GM12872 (cell line): ENCODE data around the gene SPEF2.

Experiments used
- TF ChIP-seq, protein P1 (sequence below): IDR thresholded peaks from 3 replicates; pipeline ENCODE4 v1.5.1; 2011; ENCODE audit warnings: low read depth, mild to moderate bottlenecking, low read length, moderate library complexity; ENCODE audit not compliant: insufficient read depth

SPEF2 gene

DNA sequence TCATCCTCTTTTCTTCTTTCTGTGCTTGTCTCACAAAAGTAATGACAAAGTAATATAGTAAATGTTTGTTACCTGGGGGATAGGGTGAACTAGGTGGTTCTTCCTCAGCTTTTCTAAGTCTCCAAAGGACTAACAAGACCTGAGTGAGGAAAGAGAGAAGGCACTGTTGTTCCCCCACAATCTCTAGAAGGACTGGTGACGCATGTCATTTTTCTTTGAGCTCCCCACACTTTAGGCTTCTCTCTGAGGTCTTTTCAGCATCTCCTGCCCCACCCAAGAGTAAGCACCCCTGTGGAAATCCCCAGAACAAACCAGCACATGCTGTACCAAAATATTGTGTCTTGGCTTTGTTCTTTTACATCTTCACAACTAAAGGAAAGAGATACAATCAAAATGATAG, 236.6 kb downstream of the SPEF2 start:
- TF ChIP-seq, protein P1, sequence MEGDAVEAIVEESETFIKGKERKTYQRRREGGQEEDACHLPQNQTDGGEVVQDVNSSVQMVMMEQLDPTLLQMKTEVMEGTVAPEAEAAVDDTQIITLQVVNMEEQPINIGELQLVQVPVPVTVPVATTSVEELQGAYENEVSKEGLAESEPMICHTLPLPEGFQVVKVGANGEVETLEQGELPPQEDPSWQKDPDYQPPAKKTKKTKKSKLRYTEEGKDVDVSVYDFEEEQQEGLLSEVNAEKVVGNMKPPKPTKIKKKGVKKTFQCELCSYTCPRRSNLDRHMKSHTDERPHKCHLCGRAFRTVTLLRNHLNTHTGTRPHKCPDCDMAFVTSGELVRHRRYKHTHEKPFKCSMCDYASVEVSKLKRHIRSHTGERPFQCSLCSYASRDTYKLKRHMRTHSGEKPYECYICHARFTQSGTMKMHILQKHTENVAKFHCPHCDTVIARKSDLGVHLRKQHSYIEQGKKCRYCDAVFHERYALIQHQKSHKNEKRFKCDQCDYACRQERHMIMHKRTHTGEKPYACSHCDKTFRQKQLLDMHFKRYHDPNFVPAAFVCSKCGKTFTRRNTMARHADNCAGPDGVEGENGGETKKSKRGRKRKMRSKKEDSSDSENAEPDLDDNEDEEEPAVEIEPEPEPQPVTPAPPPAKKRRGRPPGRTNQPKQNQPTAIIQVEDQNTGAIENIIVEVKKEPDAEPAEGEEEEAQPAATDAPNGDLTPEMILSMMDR: no peak

DNA sequence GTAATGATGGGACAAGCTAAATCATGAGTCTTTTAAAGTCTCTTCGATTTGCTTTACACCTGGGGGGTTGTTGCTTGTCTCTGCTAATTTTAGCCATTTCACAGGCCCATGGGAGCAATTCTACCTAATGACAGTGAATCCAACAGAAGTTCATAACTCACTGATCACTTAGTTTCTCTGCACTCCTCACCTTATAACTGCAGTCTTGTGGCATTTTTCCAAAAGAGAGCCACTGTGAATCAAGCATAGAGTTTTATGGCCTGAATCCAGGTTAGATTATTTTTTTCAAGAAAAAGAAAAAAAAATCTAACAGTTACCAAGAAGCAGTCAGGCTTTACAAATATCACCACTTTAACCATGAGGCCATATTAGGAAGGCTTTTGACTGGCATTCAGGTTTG, 237.5 kb downstream of the SPEF2 start:
- TF ChIP-seq, protein P1: no peak

DNA sequence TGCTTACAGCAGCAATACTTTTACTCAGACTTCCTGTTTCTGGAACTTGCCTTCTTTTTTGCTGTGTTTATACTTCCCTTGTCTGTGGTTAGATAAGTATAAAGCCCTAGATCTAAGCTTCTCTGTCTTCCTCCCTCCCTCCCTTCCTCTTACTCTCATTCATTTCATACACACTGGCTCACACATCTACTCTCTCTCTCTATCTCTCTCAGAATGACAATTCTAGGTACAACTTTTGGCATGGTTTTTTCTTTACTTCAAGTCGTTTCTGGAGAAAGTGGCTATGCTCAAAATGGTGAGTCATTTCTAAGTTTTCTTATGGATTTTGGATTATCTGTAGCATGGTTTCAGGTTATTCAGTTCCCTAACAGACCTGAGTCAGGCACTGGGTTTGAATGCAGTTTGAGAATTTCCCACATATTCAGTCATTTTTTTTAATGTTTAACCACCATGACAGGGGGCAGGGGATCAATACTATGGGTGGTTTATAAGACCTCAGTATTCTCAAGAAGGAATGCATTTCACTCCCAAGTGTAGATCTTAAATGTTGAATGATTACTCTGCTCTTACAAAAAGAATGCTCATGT, 239.2 kb downstream of the SPEF2 start, which contains the start of gene IL7R:
IL7R (plus strand) TSS at position 127 of the 587 bp plus-strand sequence; CDS start at position 214, 87 bp downstream.
- TF ChIP-seq, protein P1: no peak

DNA sequence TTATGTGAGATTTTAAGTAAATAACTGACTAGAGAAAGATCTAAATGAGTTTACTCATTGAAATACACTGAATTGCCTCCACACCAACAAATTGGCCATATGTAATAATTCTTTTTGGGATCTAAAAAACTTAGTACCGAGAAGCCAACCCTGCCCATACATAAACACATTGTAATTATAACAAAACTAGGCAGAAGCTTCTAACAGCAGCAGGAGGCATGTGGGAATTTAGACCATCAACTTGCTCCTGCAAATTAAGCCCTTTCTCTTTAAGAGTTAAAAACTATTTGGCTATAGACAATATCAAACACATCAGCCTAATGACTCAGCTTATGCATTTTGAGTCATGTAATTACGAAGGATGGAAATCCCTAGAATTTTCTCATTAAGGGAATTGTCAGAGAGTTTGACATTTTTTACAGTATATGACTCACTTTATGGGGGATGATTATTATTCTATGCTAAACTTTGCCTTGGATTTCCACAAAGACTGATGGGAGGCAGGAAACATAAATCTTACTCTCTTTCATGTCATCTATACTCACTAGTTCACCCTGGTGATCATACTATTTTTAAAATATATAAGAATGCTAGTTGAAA, 240.0 kb downstream of the SPEF2 start:
- TF ChIP-seq, protein P1: no peak

DNA sequence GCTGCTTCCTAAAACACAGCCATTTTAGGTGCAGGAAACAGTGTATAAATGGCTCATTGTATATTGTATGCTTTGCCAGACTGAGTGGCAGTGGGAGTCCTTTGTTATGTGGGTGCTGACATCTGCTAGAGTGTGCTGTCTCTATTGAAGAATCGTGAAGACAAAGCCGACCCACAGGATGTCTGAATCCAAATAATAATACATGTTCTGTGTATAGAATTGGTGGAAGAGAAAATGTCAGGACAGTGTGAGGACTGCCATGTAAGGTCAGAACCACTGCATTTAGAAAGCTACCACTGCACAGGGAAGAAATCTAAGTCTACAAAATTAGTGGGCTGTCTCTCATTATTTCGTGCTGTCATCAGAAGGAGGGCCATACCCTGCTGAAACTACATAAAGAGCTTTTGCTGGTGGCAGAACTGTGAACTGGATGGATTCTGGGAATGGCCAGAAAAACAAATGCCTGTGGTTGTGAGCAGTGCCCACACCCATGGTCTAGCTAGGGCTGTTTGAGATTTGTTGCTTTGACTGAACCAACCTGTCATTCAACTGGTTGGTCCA, 241.5 kb downstream of the SPEF2 start:
- TF ChIP-seq, protein P1: no peak

DNA sequence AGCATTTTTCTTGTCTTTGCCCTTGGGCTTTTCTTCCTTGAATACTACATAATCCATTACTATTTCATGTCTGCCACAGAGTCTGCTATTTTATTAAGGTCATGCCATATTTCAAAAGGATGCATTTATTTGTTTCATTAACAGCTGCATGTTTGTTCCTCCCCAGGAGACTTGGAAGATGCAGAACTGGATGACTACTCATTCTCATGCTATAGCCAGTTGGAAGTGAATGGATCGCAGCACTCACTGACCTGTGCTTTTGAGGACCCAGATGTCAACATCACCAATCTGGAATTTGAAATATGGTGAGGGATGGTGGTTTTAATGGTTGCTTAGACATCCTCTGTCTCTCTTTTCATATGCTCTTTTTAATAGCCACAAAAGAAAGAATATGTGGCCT, 243.0 kb downstream of the SPEF2 start:
- TF ChIP-seq, protein P1: no peak

DNA sequence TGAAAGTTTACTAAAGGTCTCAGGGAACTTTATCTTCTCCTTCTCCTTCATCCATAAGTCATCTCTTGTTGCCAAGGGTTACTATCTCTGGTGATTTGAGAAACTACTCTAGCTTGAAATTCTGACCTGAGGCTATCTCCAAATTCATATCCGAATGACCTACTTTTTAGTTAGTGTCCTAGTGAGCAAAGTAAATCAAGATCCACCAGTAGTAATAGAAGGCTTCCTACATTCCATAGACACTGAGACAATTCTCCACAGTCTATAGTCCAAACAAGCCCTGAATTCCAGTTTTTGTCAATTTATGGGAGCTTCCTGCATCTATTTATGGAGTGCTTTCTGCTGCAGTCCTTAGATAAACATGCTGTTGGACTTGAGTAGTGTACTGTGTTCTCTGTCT, 244.1 kb downstream of the SPEF2 start:
- TF ChIP-seq, protein P1: no peak
